GM12891 (cell line): ENCODE results near the gene CCDC171.

Experiments used
- PAX5 ChIP-seq: IDR thresholded peaks from 2 replicates; pipeline ENCODE4 v1.6.1; 2011; ENCODE audit warnings: low read length, moderate library complexity, mild to moderate bottlenecking; ENCODE audit not compliant: insufficient read depth, severe bottlenecking
- POLR2A ChIP-seq: IDR thresholded peaks from 2 replicates; pipeline ENCODE4 v1.6.1; 2011; ENCODE audit warnings: low read depth, low read length, control low read depth
- POLR2AphosphoS5 ChIP-seq: IDR thresholded peaks from 2 replicates; pipeline ENCODE4 v1.6.1; 2011; ENCODE audit warnings: low read depth, low read length, control low read depth
- SPI1 ChIP-seq: IDR thresholded peaks from 2 replicates; pipeline ENCODE4 v1.6.1; 2011; ENCODE audit warnings: low read depth, low read length, control low read depth
- TAF1 ChIP-seq: IDR thresholded peaks from 2 replicates; pipeline ENCODE4 v1.6.1; 2011; ENCODE audit warnings: low read depth, low read length, control low read depth

- no peak for TF ChIP-seq TAF1
- TF ChIP-seq POLR2A = no peak
- no peak for TF ChIP-seq POLR2AphosphoS5
- TF ChIP-seq PAX5 = no peak
- no peak for TF ChIP-seq SPI1
Measured at GRCh38 chr9:15697446-15697851, 144.6 kb downstream of the CCDC171 start.
